ENCODE data around the gene XPO5.

DNA sequence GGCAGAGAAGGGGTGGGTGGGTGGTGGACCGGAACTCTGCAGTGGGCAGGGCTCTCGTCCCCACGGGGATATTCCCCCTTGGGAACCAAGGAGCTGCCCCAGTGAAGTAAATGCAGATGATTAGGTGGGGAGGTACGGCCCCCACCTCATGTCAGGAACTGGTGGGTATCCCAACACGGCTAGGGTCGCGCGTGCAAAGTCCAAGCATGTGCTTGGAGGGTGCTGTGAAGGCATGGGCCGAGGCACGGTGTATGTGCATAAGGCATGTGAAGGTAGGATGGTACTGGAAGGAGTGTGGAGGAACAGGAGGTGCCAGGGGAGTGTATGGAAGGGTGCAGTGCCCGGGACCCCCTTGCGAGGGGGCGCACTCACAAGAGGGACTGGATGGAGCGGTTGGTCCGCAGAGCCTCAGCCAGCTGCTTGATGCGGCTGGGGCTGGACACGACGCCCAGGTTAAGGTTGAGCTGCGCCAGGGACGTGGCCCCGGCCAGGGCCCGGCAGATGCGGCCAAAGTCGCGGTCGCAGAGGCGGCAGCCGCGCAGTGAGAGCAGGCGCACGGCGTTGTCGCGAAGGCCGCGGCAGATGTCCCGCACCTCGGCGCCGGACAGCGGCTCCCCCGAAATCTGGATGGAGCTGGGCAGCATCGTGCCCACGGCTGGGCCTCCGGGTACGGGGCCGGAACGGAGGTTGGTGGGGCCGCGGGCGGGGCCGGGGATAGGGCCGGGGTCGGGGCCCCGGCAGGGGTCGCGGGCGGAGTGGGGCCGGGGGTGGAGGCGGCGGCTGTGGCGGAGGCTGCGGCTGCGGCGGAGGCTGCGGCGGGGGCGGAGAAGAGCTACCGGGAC lies 66.5 kb downstream of the XPO5 start:
- TF ChIP-seq POLR2AphosphoS5 (IDR thresholded peaks at IDR 0.05; ENCODE audit: low read depth, low read length): no peak
- TF ChIP-seq, protein P1, sequence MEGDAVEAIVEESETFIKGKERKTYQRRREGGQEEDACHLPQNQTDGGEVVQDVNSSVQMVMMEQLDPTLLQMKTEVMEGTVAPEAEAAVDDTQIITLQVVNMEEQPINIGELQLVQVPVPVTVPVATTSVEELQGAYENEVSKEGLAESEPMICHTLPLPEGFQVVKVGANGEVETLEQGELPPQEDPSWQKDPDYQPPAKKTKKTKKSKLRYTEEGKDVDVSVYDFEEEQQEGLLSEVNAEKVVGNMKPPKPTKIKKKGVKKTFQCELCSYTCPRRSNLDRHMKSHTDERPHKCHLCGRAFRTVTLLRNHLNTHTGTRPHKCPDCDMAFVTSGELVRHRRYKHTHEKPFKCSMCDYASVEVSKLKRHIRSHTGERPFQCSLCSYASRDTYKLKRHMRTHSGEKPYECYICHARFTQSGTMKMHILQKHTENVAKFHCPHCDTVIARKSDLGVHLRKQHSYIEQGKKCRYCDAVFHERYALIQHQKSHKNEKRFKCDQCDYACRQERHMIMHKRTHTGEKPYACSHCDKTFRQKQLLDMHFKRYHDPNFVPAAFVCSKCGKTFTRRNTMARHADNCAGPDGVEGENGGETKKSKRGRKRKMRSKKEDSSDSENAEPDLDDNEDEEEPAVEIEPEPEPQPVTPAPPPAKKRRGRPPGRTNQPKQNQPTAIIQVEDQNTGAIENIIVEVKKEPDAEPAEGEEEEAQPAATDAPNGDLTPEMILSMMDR (IDR thresholded peaks at IDR 0.05 in 2 of 3, conservative IDR thresholded peaks at IDR 0.05 in 1 of 3; ENCODE audit: borderline replicate concordance in 1 of 3, insufficient read depth in 1 of 3, low read depth in 2 of 3, low read length in 2 of 3): no peak
- no peak for TF ChIP-seq EZH2 (IDR thresholded peaks at IDR 0.05)

Data from HCT116 (cell line).